ENCODE measurements around the gene HS6ST2. TPM values are rescaled to one million over a fixed set of nuclear protein-coding genes. Genes with fewer than 3 reads are reported as not detected.

HS6ST2 gene
- total RNA-seq, 1 experiment from 2014 or later: 13.4 TPM

GRCh38 chrX:132708529-132708928, 249.9 kb downstream of the HS6ST2 start:
- H3K4me3 ChIP-seq: no peak overlapping the region
- H3K79me2 ChIP-seq (ENCODE audit: low read depth): no peaks in the 10 kb centered on the region
- H3F3A ChIP-seq (ENCODE audit: insufficient read depth, low read depth): no peaks in the 10 kb centered on the region
- no peaks in the 10 kb centered on the region for H3K9me3 ChIP-seq (ENCODE audit: insufficient read depth, low read depth)
- H3K27ac ChIP-seq: no peak overlapping the region
- H4K20me1 ChIP-seq (ENCODE audit: insufficient read depth): no peaks in the 10 kb centered on the region
- H2AFZ ChIP-seq: no peak overlapping the region
- no peak for DNase-seq
- intact Hi-C loops (cut with micrococcal nuclease; ENCODE audit: unreplicated experiment): no loop called here
- BruUV-seq (replicated peaks): no TSS peak
- POLR2A ChIA-PET (ENCODE audit: unreplicated experiment): no interaction called here
- CTCF ChIA-PET: no interaction called here
- H3K9me2 ChIP-seq (ENCODE audit: insufficient read depth): no peaks in the 10 kb centered on the region
- H3K4me1 ChIP-seq (replicated peaks; ENCODE audit: insufficient read depth): no peaks in the 10 kb centered on the region
- no peaks in the 10 kb centered on the region for H3K36me3 ChIP-seq (ENCODE audit: low read depth)
- H3K4me2 ChIP-seq: no peak overlapping the region
- no peaks in the 10 kb centered on the region for H3K27me3 ChIP-seq (ENCODE audit: insufficient read depth, low read depth)
- TF ChIP-seq, protein P1, sequence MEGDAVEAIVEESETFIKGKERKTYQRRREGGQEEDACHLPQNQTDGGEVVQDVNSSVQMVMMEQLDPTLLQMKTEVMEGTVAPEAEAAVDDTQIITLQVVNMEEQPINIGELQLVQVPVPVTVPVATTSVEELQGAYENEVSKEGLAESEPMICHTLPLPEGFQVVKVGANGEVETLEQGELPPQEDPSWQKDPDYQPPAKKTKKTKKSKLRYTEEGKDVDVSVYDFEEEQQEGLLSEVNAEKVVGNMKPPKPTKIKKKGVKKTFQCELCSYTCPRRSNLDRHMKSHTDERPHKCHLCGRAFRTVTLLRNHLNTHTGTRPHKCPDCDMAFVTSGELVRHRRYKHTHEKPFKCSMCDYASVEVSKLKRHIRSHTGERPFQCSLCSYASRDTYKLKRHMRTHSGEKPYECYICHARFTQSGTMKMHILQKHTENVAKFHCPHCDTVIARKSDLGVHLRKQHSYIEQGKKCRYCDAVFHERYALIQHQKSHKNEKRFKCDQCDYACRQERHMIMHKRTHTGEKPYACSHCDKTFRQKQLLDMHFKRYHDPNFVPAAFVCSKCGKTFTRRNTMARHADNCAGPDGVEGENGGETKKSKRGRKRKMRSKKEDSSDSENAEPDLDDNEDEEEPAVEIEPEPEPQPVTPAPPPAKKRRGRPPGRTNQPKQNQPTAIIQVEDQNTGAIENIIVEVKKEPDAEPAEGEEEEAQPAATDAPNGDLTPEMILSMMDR (conservative IDR thresholded peaks at IDR 0.05): no peak
- no peak for TF ChIP-seq EZH2 (IDR thresholded peaks at IDR 0.05; ENCODE audit: low read depth)

GRCh38 chrX:132704769-132705168, 253.7 kb downstream of the HS6ST2 start:
- intact Hi-C loops (cut with micrococcal nuclease; ENCODE audit: unreplicated experiment): no loop called here
- H3K4me3 ChIP-seq: no peak overlapping the region
- no peak overlapping the region for H2AFZ ChIP-seq
- H3K27me3 ChIP-seq (ENCODE audit: insufficient read depth, low read depth): no peaks in the 10 kb centered on the region
- BruUV-seq (replicated peaks): no TSS peak
- POLR2A ChIA-PET (ENCODE audit: unreplicated experiment): interaction anchor here (0.7 kb wide), 1 partner anchor 134 kb away, joined by 5 read pairs; no protein-coding TSS in a partner anchor
- no peak overlapping the region for H3K27ac ChIP-seq
- no peak for DNase-seq
- no peak for TF ChIP-seq EZH2 (IDR thresholded peaks at IDR 0.05; ENCODE audit: low read depth)
- TF ChIP-seq, protein P1 (conservative IDR thresholded peaks at IDR 0.05): no peak
- no peaks in the 10 kb centered on the region for H3K9me2 ChIP-seq (ENCODE audit: insufficient read depth)
- no peaks in the 10 kb centered on the region for H4K20me1 ChIP-seq (ENCODE audit: insufficient read depth)
- no peaks in the 10 kb centered on the region for H3K4me1 ChIP-seq (replicated peaks; ENCODE audit: insufficient read depth)
- no peaks in the 10 kb centered on the region for H3F3A ChIP-seq (ENCODE audit: insufficient read depth, low read depth)
- H3K79me2 ChIP-seq (ENCODE audit: low read depth): no peaks in the 10 kb centered on the region
- no peak overlapping the region for H3K4me2 ChIP-seq
- no peaks in the 10 kb centered on the region for H3K36me3 ChIP-seq (ENCODE audit: low read depth)
- CTCF ChIA-PET: no interaction called here
- H3K9me3 ChIP-seq (ENCODE audit: insufficient read depth, low read depth): no peaks in the 10 kb centered on the region

- Histone ChIP-seq H4K20me1 (ENCODE audit: insufficient read depth) (no peaks in the 10 kb centered on the region), H3K4me1 (replicated peaks; ENCODE audit: insufficient read depth) (no peaks in the 10 kb centered on the region), H3K27me3 (ENCODE audit: insufficient read depth, low read depth) (no peaks in the 10 kb centered on the region), H3K4me2 (no peak overlapping the region), H3F3A (ENCODE audit: insufficient read depth, low read depth) (no peaks in the 10 kb centered on the region), H3K4me3 (no peak overlapping the region), H2AFZ (no peak overlapping the region), H3K9me3 (ENCODE audit: insufficient read depth, low read depth) (no peaks in the 10 kb centered on the region), H3K36me3 (ENCODE audit: low read depth) (no peaks in the 10 kb centered on the region), H3K9me2 (ENCODE audit: insufficient read depth) (no peaks in the 10 kb centered on the region), H3K27ac (no peak overlapping the region), H3K79me2 (ENCODE audit: low read depth) (no peaks in the 10 kb centered on the region)
- TF ChIP-seq EZH2 (IDR thresholded peaks at IDR 0.05; ENCODE audit: low read depth): no peak
- TF ChIP-seq, protein P1 (conservative IDR thresholded peaks at IDR 0.05): no peak
- no TSS peak for BruUV-seq (replicated peaks)
- intact Hi-C loops (cut with micrococcal nuclease; ENCODE audit: unreplicated experiment): no loop called here
- POLR2A ChIA-PET (ENCODE audit: unreplicated experiment): no interaction called here
- CTCF ChIA-PET: no interaction called here
- no peak for DNase-seq
Observed at GRCh38 chrX:132694382-132694781, 264.0 kb downstream of the HS6ST2 start.

Data from PC-9 (cell line).